AG04450 (cell line): ENCODE data around the gene NOBOX. TPM values are rescaled to one million over a fixed set of nuclear protein-coding genes. Genes with fewer than 3 reads are reported as not detected.

Experiments
- polyA plus RNA-seq: library from polyadenylated mRNA; depleted of rRNA; stranded (reverse); fragments of >200 nt; gene quantifications from 2 replicates; pipeline ENCODE4 v1.2.3, GENCODE V29; 2011; rRNA removed
- small RNA-seq: library from RNA; depleted of rRNA; stranded (forward); fragments of <200 nt; gene quantifications from one replicate; pipeline ENCODE3, GENCODE V24; 2012; ENCODE audit warnings: low read depth; ENCODE audit not compliant: insufficient read length

Gene NOBOX
- polyA plus RNA-seq, 1 experiment = not detected

Small RNAs within 50 kb of the gene (small RNA-seq; reads per million reads assigned to genes)
- not detected for gene RNU6ATAC40P

Other genes starting within 250 kb of the NOBOX start
- 0.04 TPM in 1 of 2 replicates, not detected in the other for gene CTAGE4, start 220.2 kb downstream of the NOBOX start, polyA plus RNA-seq
- 0.10 and 0.20 TPM in 2 replicates for gene ARHGEF35, start 207.9 kb downstream of the NOBOX start, polyA plus RNA-seq
- gene OR2A42, start 164.1 kb downstream of the NOBOX start, polyA plus RNA-seq = not detected in 2 replicates
- gene OR2A7, start 138.9 kb downstream of the NOBOX start, polyA plus RNA-seq = 0.06 TPM in 1 of 2 replicates, not detected in the other
- 0.16 TPM in 1 of 2 replicates, not detected in the other for gene CTAGE8, start 134.4 kb downstream of the NOBOX start, polyA plus RNA-seq
- not detected in 2 replicates for gene OR2A1, start 91.3 kb downstream of the NOBOX start, polyA plus RNA-seq
- gene ARHGEF5, start 48.3 kb downstream of the NOBOX start, polyA plus RNA-seq = 0.47 and 0.79 TPM in 2 replicates